ENCODE measurements around the gene SPRR2A. TPM values are rescaled to one million over a fixed set of nuclear protein-coding genes. Genes with fewer than 3 reads are reported as not detected.

SPRR2A gene
- total RNA-seq, 1 donor = not detected

DNA sequence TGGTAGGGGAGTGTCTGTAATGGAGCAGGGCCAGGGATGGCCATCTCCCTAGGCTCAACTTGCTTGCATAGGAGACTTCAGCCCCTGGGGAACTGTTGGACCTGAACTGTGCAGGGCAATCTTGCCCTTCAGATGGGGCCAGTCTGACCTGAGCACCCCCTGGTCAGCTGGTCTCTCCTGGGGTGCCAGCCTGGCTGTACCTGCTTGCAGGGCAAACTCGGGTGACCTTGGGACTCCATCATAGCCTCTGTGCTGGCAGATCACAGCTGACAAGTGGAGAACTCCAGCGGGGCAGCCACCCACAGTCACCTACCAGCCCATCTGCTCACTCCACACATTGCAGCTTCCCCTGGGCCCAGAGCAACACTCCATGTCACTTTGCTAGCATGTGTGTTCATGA is 8.1 kb downstream of the SPRR2A start:
- Histone ChIP-seq H3K27ac (ENCODE audit: low read depth, low read length) (no peak overlapping the region), H3K79me2 (ENCODE audit: insufficient read depth, low read length) (no peaks in the 10 kb centered on the region), H4K20me1 (ENCODE audit: insufficient read depth, low read length) (no peaks in the 10 kb centered on the region), H3K27me3 (ENCODE audit: insufficient read depth, low read length) (no peaks in the 10 kb centered on the region), H3K9me3 (ENCODE audit: low read depth, low read length) (no peaks in the 10 kb centered on the region), H3K4me1 (ENCODE audit: insufficient read depth, low read length) (no peaks in the 10 kb centered on the region), H2AFZ (ENCODE audit: low read length) (no peak overlapping the region), H3K36me3 (ENCODE audit: insufficient read depth, low read length) (no peaks in the 10 kb centered on the region), H3K4me2 (ENCODE audit: insufficient read depth, low read length) (no peak overlapping the region), H3K4me3 (ENCODE audit: insufficient read depth, low read length) (no peak overlapping the region)
- no peak for DNase-seq (ENCODE audit: insufficient read length, low spot score, missing footprints)
- TF ChIP-seq, protein P1, sequence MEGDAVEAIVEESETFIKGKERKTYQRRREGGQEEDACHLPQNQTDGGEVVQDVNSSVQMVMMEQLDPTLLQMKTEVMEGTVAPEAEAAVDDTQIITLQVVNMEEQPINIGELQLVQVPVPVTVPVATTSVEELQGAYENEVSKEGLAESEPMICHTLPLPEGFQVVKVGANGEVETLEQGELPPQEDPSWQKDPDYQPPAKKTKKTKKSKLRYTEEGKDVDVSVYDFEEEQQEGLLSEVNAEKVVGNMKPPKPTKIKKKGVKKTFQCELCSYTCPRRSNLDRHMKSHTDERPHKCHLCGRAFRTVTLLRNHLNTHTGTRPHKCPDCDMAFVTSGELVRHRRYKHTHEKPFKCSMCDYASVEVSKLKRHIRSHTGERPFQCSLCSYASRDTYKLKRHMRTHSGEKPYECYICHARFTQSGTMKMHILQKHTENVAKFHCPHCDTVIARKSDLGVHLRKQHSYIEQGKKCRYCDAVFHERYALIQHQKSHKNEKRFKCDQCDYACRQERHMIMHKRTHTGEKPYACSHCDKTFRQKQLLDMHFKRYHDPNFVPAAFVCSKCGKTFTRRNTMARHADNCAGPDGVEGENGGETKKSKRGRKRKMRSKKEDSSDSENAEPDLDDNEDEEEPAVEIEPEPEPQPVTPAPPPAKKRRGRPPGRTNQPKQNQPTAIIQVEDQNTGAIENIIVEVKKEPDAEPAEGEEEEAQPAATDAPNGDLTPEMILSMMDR (IDR thresholded peaks at IDR 0.05; ENCODE audit: extremely low read depth, low read depth, low read length) = no peak

DNA sequence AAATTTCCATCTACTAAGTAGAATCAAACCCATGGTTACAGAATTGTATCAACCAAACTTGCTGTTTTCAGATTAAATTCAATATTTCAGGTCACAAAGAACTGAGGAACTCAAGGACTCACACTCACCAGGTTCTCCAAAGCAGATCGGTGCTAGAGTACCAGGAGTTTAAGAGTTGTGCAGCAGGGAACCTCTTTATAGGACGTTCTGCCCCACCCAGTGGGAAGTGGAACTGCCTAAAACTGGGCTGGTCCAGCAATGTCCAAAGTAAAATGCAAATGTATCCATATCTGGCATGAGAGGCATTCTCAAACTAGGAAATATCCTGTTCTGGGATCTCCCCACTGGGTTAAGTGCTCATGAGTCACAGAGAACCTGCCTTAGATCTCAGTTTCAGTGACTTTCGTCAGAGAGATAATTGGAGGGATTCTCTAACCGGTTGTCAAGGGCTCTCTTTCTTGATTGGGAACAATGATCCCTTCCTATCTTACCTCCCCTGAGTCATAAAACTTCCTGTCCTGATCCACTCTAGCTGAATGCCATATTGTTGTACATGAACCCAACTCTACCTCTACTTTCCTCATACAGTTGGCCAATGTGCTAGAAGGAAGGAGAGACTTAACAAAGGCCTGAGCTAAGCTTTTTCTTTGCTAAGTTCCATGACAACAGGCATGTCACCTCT is 16.2 kb downstream of the SPRR2A start, which contains the start of gene SPRR2D:
TSS of gene SPRR2D (minus strand) at position 171 of the 682 bp plus-strand sequence. CDS start 774 bp downstream, outside the sequence.
- Histone ChIP-seq H3K79me2 (ENCODE audit: insufficient read depth, low read length) (no peaks in the 10 kb centered on the region), H2AFZ (ENCODE audit: low read length) (no peak within 1 kb of the TSS), H3K4me1 (ENCODE audit: insufficient read depth, low read length) (no peaks in the 10 kb centered on the region), H3K4me2 (ENCODE audit: insufficient read depth, low read length) (no peak within 1 kb of the TSS), H3K36me3 (ENCODE audit: insufficient read depth, low read length) (no peaks in the 10 kb centered on the region), H3K27ac (ENCODE audit: low read depth, low read length) (no peak within 1 kb of the TSS), H3K27me3 (ENCODE audit: insufficient read depth, low read length) (no peaks in the 10 kb centered on the region), H3K9me3 (ENCODE audit: low read depth, low read length) (no peaks in the 10 kb centered on the region), H3K4me3 (ENCODE audit: insufficient read depth, low read length) (no peak within 1 kb of the TSS), H4K20me1 (ENCODE audit: insufficient read depth, low read length) (no peaks in the 10 kb centered on the region)
- DNase-seq (ENCODE audit: insufficient read length, low spot score, missing footprints) = peak; percentile 4
- TF ChIP-seq, protein P1 (IDR thresholded peaks at IDR 0.05; ENCODE audit: extremely low read depth, low read depth, low read length) = no peak

DNA sequence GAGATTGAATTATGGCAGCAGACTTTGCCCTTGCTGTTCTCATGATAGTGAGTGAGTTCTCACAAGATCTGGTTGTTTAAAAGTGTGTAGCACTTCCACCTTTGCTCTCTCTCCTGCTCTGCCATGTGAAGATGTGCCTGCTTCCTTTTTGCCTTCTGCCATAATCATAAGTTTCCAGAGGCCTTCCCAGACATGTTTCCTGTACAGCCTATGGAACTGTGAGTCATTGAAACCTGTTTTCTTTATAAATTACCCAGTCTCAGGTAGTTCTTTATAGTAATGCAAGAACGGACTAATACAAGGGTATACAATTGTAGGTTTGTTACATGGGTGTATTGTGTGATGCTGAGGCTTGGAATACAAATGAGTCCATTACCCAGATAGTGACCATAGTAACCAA is 22.1 kb downstream of the SPRR2A start:
- no peaks in the 10 kb centered on the region for H3K36me3 ChIP-seq (ENCODE audit: insufficient read depth, low read length)
- no peaks in the 10 kb centered on the region for H3K9me3 ChIP-seq (ENCODE audit: low read depth, low read length)
- no peak for DNase-seq (ENCODE audit: insufficient read length, low spot score, missing footprints)
- H2AFZ ChIP-seq (ENCODE audit: low read length) = no peak overlapping the region
- no peaks in the 10 kb centered on the region for H3K79me2 ChIP-seq (ENCODE audit: insufficient read depth, low read length)
- H3K4me3 ChIP-seq (ENCODE audit: insufficient read depth, low read length) = no peak overlapping the region
- no peaks in the 10 kb centered on the region for H4K20me1 ChIP-seq (ENCODE audit: insufficient read depth, low read length)
- TF ChIP-seq, protein P1 (IDR thresholded peaks at IDR 0.05; ENCODE audit: extremely low read depth, low read depth, low read length) = no peak
- no peaks in the 10 kb centered on the region for H3K4me1 ChIP-seq (ENCODE audit: insufficient read depth, low read length)
- no peaks in the 10 kb centered on the region for H3K27me3 ChIP-seq (ENCODE audit: insufficient read depth, low read length)
- H3K4me2 ChIP-seq (ENCODE audit: insufficient read depth, low read length) = no peak overlapping the region
- H3K27ac ChIP-seq (ENCODE audit: low read depth, low read length) = no peak overlapping the region

DNA sequence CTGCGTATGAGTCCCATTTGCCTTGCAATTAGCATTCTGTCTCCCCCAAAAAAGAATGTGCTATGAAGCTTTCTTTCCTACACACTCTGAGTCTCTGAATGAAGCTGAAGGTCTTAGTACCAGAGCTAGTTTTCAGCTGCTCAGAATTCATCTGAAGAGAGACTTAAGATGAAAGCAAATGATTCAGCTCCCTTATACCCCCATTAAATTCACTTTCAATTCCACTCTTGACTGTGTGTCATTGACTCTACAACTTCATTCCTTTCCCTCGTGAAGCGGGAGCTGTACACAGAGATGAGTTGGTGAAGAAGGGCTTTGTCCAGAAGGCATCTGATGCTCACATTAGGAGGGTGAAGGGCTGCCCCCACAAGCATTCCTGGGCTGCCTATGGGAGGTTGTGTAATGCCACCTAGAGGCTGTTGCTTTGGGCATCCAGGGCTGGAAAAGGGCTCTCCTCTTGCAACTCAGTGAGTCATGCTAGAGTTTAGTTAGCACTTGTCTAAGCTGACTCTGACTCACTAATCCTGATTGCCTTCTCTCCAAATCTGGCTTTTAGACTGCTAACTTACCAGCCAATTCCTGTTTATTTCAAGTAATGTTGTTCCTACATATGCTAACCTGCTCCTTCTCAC is 24.5 kb downstream of the SPRR2A start:
- Histone ChIP-seq H4K20me1 (ENCODE audit: insufficient read depth, low read length) (no peaks in the 10 kb centered on the region), H3K4me1 (ENCODE audit: insufficient read depth, low read length) (no peaks in the 10 kb centered on the region), H3K9me3 (ENCODE audit: low read depth, low read length) (no peaks in the 10 kb centered on the region), H3K27me3 (ENCODE audit: insufficient read depth, low read length) (no peaks in the 10 kb centered on the region), H3K79me2 (ENCODE audit: insufficient read depth, low read length) (no peaks in the 10 kb centered on the region), H3K27ac (ENCODE audit: low read depth, low read length) (no peak overlapping the region), H3K36me3 (ENCODE audit: insufficient read depth, low read length) (no peaks in the 10 kb centered on the region), H3K4me3 (ENCODE audit: insufficient read depth, low read length) (no peak overlapping the region), H2AFZ (ENCODE audit: low read length) (no peak overlapping the region), H3K4me2 (ENCODE audit: insufficient read depth, low read length) (no peak overlapping the region)
- TF ChIP-seq, protein P1 (IDR thresholded peaks at IDR 0.05; ENCODE audit: extremely low read depth, low read depth, low read length) = peak; percentile 57
- DNase-seq (ENCODE audit: insufficient read length, low spot score, missing footprints) = peak; percentile 83
